SK-N-MC (cell line): ENCODE data around the gene SLC35F3.

Experiments
- DNase-seq: peaks from one replicate; pipeline ENCODE4 v3.0.0-alpha.2; 2011; ENCODE audit warnings: low read depth, low spot score
- H3K27ac ChIP-seq: fragments of 200-600 bp; sonication (generic); 2 replicates; pipeline ENCODE4 v1.5.1; 2016; ENCODE audit warnings: mixed run types
- H3K36me3 ChIP-seq: fragments of 200-600 bp; sonication (generic); 2 replicates; pipeline ENCODE4 v1.6.1; 2017; ENCODE audit warnings: antibody characterized with exemption, low read length, mixed read lengths; ENCODE audit not compliant: insufficient read depth
- H3K4me3 ChIP-seq: fragments of 200-600 bp; sonication (generic); 2 replicates; pipeline ENCODE4 v1.5.1; 2016
- H3K9ac ChIP-seq: fragments of 200-600 bp; sonication (generic); 2 replicates; pipeline ENCODE4 v1.8.0; 2017; ENCODE audit warnings: mixed run types, mixed read lengths; ENCODE audit not compliant: insufficient read length
- H3K9me3 ChIP-seq: fragments of 200-600 bp; sonication (generic); 2 replicates; pipeline ENCODE4 v1.6.1; 2017; ENCODE audit warnings: low read depth, mild to moderate bottlenecking, antibody characterized with exemption, low read length, moderate library complexity, mixed read lengths
- EZH2 ChIP-seq: fragments of 200-600 bp; sonication (generic); IDR thresholded peaks from one replicate; pipeline ENCODE4 v1.6.1; 2017; ENCODE audit warnings: antibody characterized with exemption
- FOXP2 ChIP-seq: optimal IDR thresholded peaks from 2 replicates; pipeline ENCODE3; 2011; ENCODE audit warnings: mild to moderate bottlenecking, moderate library complexity; ENCODE audit not compliant: insufficient read depth; ENCODE audit errors: extremely low read length, control extremely low read depth
- POLR2AphosphoS5 ChIP-seq: IDR thresholded peaks from 2 replicates; pipeline ENCODE4 v1.6.1; 2012; ENCODE audit warnings: mild to moderate bottlenecking, low read depth, low read length, borderline replicate concordance

SLC35F3 gene

DNA sequence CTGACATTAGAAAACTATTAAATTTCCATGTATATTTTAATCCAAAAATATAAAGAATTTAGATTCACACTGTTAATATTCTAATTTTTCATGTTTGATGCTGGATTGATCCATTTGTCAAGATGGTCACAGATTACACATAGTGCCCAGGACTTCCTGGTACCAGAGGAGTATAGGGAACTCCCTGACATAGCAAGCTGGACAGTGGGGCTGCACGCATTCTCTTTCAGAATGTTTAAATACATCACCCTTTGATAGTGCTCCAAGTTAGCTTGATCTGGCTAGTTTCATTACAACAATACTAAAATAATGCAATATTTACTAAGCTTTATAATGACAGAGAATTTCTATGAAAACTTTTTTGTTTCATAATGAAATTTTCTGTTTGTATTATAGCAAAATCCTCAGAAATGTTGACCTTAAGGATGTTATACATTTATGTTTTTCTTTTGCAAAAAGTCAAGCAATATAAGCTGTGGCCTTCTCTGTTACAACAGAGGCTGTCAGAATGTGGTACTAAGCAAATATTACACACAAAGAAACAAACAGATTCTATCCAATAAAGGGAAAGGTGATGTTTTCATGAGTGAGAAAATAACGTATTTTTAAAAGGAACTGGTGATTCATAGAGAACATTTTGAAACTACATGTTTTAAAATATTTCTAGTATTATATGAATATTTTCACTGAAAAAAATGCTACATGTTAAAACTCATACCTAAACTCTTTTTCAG is 84.7 kb downstream of the SLC35F3 start:
- no peaks in the 10 kb centered on the region for H3K36me3 ChIP-seq
- no peak overlapping the region for H3K4me3 ChIP-seq
- DNase-seq, result no peak
- no peak overlapping the region for H3K27ac ChIP-seq
- no peak for TF ChIP-seq POLR2AphosphoS5
- TF ChIP-seq EZH2, result no peak
- no peak for TF ChIP-seq FOXP2
- no peaks in the 10 kb centered on the region for H3K9me3 ChIP-seq
- no peak overlapping the region for H3K9ac ChIP-seq

DNA sequence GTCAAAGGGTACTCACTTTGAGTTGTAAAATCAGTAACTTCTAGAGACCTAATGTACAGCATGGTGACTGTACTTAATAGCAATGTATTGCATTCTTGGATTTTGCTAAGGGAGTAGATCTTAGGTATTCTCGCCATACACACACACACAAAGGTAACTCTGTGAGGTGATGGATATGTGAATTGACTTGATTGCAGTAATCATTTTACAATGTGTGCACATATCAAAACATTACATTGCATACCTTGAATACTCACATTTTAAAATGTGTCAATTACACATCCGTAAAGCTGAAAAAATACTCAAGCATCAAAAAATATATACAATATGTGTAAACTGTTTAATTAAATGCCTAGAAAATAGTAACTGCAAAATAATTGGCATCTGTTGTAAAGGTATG is 86.0 kb downstream of the SLC35F3 start:
- no peak for DNase-seq
- Histone ChIP-seq H3K9ac (no peak overlapping the region), H3K4me3 (no peak overlapping the region), H3K27ac (no peak overlapping the region), H3K9me3 (no peaks in the 10 kb centered on the region), H3K36me3 (no peaks in the 10 kb centered on the region)
- TF ChIP-seq FOXP2, result no peak
- TF ChIP-seq POLR2AphosphoS5, result no peak
- no peak for TF ChIP-seq EZH2

DNA sequence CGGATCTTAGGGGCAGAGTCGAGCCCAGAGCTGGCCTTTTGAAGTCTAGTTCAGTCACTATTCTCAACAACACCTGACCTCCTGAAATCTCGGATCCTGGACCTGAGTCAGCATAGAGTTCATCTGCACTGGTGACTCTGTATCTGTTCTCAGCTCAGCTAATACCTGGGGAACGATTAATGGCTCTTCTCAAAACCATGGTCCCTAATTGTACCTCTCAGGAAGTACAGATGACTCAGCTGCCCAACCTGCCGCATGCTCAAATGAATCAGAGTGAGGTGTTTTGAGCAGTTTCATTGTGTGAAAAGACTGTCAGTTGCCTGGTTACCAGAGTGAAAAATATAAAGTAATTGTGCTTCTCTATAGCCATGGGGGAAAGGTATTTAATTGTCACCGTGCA is 89.2 kb downstream of the SLC35F3 start:
- TF ChIP-seq POLR2AphosphoS5 (no peak), FOXP2 (no peak), EZH2 (no peak)

DNA sequence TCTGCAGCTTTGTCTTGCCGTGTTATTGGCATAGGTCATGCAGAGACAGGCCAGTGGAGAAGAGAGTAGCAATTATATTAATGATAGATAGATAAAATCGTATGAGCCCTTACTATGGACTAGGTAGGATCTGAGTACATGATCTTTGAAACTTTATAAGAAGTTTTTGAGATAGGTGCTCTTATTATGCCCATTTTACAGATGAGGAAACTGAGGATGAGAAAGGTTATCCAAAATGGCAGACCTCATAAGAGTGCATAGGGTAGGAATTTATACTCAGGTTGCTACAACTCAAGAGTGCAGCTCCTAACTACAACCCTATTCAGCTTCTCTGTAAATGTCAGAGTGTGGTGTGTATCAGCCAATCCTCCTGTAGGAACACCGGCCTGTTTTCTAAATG is 89.6 kb downstream of the SLC35F3 start:
- DNase-seq, result no peak
- Histone ChIP-seq H3K9me3 (no peaks in the 10 kb centered on the region), H3K9ac (no peak overlapping the region), H3K36me3 (no peaks in the 10 kb centered on the region), H3K27ac (no peak overlapping the region), H3K4me3 (no peak overlapping the region)
- TF ChIP-seq FOXP2 (no peak), POLR2AphosphoS5 (no peak), EZH2 (no peak)

More for the DNA sequence above, 89.2 kb downstream of the SLC35F3 start:
- Histone ChIP-seq H3K27ac (no peak overlapping the region), H3K9ac (no peak overlapping the region), H3K9me3 (no peaks in the 10 kb centered on the region), H3K4me3 (no peak overlapping the region), H3K36me3 (no peaks in the 10 kb centered on the region)
- DNase-seq, result no peak

DNA sequence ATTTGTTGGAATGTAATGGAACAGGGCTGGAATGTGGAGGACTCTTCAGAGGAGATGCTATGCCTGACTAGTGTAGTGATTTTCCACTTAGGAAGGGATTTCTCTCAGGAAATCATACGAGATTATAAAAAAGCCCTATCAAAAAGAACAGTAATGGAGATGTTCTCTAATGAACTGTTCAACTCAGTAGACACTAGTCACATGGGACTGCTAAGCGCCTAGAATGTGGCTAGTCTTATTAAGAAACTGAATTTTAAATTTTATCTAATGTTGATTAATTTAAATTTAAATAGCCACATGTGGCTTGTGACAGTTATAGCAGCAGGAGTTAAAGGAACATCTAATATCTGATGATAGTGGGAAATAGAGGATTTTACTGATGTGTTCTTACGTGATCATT is 94.0 kb downstream of the SLC35F3 start:
- Histone ChIP-seq H3K36me3 (no peaks in the 10 kb centered on the region), H3K9me3 (no peaks in the 10 kb centered on the region), H3K9ac (no peak overlapping the region), H3K4me3 (no peak overlapping the region), H3K27ac (no peak overlapping the region)
- DNase-seq, result no peak
- TF ChIP-seq EZH2 (no peak), POLR2AphosphoS5 (no peak), FOXP2 (no peak)

DNA sequence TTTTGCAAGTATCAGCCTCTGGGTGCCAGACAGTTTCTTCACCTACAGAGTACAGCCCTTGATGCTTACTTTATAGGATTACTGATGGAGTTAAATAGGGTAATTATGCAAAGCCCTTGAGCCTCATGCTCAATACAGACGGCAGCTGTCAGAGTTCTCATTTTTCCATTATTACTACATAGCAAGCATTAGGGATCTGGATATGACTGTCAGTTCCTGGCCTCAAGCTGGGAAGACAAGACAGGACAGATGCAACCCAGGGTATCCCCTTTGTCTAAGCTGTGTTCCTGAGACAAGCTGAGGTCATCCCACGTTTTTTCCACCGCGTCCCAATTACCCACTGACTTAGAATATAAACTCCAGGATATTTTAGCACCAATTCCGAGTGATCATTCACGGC is 94.4 kb downstream of the SLC35F3 start:
- DNase-seq, result no peak
- no peaks in the 10 kb centered on the region for H3K9me3 ChIP-seq
- no peak overlapping the region for H3K27ac ChIP-seq
- H3K36me3 ChIP-seq, result no peaks in the 10 kb centered on the region
- TF ChIP-seq EZH2 (no peak), FOXP2 (no peak), POLR2AphosphoS5 (no peak)
- no peak overlapping the region for H3K9ac ChIP-seq
- H3K4me3 ChIP-seq, result no peak overlapping the region

DNA sequence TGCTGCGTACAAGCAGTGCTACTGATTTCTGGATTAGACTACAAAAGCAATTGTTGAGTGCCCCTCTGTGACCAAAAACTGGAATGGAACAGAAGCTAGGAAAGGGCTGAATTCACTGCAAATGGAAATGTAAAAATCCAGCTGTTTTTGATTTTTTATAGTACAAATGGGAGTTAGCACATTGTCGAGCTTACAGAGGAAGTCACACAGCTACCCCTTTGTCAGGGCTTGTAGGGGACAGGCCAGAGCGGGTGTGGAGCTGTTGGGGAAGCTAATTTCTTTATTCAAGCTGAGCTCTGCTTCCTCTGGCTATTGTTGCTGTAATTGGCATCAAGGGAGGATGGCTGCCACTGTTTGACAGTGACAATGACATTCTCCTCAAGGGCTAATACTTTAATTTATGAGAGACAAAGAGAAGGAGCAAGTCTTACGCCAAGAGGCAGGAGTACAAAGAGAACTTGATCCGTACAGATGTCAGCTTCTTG is 96.1 kb downstream of the SLC35F3 start:
- Histone ChIP-seq H3K9me3 (no peaks in the 10 kb centered on the region), H3K27ac (no peak overlapping the region), H3K9ac (no peak overlapping the region), H3K4me3 (no peak overlapping the region), H3K36me3 (no peaks in the 10 kb centered on the region)
- TF ChIP-seq FOXP2 (no peak), POLR2AphosphoS5 (no peak), EZH2 (no peak)
- no peak for DNase-seq

DNA sequence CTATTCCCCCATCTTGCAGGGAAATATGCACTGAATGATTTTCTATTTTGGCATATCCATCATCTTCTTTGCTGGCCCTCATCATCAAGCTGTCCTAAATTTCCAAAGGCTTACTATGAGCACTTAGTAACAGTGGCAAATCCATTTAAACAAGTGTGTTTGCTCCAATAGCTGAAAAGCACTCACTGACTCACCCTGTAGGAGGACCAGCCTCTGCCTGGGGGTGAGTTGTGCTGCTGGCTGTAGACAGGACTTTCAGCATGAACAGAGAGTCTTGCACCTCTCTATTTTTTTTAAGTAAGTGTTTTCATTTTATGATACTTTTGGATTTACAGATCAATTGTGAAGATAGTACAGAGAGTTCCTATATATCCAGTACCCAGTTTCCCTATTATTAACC is 97.3 kb downstream of the SLC35F3 start:
- TF ChIP-seq FOXP2 (no peak), POLR2AphosphoS5 (no peak), EZH2 (no peak)
- H3K27ac ChIP-seq, result no peak overlapping the region
- no peak for DNase-seq
- H3K36me3 ChIP-seq, result no peaks in the 10 kb centered on the region
- H3K4me3 ChIP-seq, result no peak overlapping the region
- no peak overlapping the region for H3K9ac ChIP-seq
- H3K9me3 ChIP-seq, result no peaks in the 10 kb centered on the region

DNA sequence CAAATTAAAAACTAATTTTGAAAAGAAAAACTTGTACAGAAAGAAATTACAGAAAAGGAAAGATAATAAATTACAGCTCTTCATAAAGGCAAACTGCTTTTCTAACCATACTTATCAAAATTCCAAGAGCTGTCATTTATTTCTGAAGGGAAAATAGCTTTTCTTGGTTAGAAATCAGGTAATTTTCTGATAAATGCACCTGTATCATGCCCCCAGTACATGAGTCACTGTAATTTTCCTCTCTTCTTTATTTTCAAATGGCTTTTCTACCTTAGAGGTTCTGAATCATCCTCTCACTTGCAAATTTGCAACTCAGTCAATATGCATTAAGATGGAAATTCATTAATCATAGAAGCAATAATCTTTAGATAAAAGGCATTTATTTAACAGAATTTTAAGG is 100.1 kb downstream of the SLC35F3 start:
- no peak overlapping the region for H3K4me3 ChIP-seq
- TF ChIP-seq POLR2AphosphoS5 (no peak), EZH2 (no peak)
- no peak overlapping the region for H3K27ac ChIP-seq
- no peaks in the 10 kb centered on the region for H3K9me3 ChIP-seq
- no peaks in the 10 kb centered on the region for H3K36me3 ChIP-seq
- no peak for DNase-seq
- H3K9ac ChIP-seq, result no peak overlapping the region
